HG02943 (cell line): Measurements from ENCODE around the gene ANKH.
"Not testable (repeated sequence)": the region's sequence is repeated elsewhere in the genome, so short reads cannot be mapped to it uniquely, and the experiment has no call there.

Experiments used
- ATAC-seq: cut with Tn5 transposase; IDR thresholded peaks from one replicate; pipeline ENCODE4 v1.9.1; 2021; ENCODE audit warnings: mild to moderate bottlenecking, low read depth, moderate library complexity; ENCODE audit not compliant: unreplicated experiment

ANKH gene

DNA sequence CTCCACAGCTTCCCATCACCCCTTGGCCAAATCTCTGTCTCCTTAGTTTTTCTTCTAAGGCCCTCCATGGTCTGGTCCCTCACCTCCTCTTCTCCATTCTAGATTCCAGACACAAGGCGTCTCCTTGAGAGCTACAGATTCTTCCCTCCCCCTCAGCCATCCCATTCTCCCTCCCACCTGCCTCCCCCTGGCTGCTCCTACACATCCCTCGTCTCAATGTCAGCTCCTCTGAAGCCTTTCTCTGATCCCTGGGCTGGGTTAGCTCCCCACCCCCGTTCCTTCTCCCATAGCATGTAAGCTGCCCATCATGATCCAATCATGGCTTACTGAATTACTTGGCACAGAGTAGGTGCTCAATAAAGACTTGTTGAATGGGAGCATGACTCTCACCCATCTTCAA is 69.0 kb downstream of the ANKH start:
- no peak for ATAC-seq

DNA sequence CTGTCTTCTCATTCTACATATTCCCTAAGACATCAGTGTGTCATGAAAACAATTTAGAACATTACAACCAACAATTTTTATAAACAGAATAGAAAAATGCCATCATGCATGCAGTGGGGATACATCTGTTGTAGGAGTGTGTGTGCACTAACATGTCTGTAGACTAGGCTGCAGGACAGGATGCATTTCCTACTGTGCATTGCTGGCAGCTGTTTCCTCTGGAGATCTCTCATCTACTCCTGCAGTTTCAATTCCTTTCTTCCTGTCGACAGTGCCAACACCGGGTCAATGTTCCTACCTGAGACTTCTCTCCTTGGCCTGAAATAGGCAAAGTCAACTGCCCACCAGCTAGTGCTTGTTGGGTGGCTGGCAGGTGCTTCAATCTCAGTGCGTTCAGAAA is 69.8 kb downstream of the ANKH start:
- ATAC-seq = no peak

DNA sequence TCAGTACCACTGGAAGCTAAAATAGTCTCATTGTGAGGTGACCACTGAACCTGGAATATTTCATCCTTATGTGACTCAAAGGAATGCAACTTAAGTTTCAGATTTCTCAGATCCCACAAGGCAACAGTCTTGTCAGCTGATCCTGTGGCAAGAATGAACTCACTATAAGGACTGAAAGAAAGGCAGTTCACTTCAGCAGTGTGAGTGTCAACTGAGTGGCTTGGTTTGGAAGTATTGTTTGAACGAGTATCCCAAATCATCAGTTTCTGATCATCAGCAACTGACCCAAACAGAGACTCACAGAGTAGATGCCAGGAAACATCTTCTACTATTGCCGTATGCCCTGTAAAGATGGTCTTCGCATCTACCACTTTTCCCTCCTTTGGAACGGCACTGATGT is 74.2 kb downstream of the ANKH start:
- not testable (repeated sequence) for ATAC-seq

DNA sequence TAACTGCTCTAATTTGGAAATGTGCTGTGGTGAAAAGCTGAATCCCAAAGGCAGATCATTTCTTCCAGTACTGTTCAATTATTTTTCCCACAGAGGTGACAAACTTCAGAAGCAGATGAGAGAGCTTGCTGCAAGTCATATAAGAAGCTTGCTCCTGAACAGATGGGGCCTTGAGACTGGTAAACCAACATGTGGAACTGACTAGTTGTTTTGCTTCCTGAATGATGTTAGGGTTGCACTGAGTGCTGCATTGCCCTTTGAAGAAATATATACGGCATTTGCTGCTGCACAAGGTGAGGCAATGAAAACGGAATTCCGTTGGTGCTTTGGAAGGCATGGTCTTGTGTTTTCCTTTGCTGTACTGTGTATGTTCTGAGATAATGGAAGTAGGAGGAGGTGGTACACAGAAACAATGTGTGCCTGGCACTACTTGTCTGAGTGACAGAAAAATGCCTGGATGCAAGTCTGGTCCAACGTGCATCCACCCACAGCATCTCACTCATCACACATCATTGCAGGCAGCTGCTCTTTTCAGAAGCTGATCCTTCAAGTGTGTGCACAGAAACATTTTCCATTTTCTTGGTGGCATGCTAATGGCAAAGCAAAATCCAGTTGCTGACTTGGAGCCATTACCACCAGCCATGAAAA is 76.9 kb downstream of the ANKH start:
- ATAC-seq = no peak

DNA sequence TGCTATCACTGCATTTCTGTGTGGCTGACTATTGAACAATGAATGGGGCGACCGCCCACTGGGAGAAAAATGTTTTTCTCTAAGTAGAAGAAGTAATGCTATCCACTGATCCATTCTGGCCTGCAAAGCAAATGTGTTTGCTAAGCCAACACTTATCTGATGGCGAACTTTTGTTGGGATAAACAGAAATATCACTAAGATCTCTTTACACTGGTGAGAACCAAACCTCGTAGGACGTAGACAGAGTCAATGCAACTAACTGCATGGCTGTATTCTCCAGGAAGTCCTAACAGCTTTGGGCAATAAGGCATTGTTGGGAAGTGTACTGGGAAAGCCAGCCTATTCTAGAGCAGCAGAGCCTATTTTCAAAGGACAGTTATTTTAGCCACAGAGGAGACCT is 77.7 kb downstream of the ANKH start:
- ATAC-seq = no peak

DNA sequence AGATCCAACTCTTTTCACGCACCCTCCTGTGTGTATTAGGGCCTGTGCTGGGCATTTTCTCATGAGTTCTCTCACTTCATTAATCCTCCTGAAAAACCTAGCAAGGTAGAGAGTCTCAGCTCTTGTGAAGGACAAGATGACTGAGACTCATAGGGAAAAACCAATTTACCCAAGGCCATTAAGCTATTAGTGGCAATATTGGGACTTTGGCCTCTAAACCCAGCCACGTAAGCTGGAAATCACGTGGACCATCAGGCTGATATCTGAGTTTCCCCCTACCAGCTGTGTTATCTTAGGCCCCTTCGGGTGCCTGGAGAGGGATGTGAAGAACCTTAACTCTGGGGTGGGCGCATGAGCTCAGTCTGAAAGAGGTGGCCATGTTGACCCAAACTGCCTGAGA is 80.7 kb downstream of the ANKH start:
- ATAC-seq = no peak

DNA sequence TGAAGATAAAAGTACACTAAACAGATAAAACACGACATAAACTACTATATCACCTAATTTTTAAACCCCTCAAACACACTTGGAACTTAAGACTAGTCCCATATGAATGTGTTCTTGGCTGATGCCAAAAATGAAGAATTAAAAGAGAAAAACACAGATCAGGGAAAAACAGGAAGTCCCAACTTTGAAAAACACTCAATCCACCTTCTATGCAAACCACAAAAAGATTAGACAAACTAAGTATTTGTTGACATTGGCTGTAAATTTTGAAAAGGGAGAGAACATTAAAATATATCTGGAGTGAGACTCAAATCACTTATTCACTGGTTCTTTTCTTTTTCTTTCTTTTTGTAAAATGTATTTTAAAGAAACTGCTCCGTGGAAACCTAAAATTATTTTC is 81.4 kb downstream of the ANKH start:
- no peak for ATAC-seq

DNA sequence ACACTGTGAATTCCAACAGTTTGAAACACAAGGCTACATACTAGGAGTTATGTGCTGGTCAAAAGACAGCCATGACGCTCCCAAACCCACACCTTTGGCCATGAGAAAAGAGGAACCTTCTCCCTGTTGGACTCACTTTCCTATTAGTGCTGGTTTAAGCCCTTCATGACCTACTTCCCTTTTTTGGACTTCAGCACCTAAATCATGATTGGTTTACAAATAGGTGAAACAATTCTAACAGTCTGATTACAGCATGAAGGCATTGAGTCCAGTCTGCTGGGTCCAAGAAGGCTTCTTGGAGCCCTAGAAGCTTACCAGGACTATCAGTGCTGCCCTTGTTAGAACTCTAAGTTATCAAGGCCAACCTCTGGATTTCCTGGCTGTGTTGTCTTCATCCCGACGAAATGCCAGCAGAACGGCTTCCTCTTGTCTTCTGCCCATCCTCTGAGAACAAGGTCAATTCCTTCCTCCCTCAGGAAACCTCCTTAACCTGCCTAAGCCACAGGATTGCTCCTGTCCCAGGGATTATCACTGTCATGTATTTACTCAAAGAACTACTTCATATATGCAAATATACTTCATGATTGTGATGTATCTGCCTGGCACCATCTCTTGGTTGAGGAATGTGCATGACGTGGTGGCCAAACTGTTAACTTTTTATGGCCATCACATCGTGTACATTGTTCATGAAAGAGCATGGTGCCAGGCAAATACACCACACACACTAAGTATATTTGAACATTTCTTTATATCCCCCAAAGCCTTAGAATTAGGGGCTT is 83.6 kb downstream of the ANKH start:
- ATAC-seq = no peak

DNA sequence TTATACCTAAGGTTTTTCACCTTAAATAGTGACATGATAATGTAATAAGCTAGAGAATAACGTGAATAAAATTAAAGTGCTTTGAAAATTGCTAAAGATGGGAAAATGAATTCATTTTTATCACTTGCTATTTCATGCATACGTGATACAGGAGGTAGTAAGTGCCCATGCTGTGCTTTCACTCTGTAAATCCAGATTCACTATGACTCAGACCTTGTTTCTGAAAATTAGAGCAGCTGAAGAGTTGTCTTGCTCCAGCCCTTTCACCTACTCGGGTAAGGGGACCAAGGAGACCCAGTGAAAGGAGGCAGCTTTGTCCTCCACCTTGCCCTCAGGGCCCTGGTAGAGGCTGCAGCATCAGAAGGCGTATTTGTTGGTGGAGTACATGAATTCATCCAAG is 87.9 kb downstream of the ANKH start:
- no peak for ATAC-seq

DNA sequence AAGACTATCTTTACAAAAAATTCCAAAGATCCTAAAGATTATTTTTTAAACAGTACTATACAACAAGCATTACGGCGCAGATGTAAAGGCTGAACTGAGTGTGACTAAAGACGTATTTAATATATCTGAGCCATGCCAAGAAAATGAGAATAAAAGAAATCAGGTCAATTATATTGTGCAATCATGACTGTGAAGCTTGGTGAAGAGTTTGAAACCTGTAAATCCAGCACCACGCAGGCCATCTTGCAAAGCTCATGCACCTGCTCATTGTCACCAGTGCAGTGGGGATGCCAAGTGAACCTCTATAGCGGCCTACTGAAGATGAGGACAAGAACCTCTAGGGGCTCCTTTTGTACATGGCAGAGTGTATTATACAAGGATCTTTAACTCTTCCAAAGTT is 89.0 kb downstream of the ANKH start:
- ATAC-seq = no peak

DNA sequence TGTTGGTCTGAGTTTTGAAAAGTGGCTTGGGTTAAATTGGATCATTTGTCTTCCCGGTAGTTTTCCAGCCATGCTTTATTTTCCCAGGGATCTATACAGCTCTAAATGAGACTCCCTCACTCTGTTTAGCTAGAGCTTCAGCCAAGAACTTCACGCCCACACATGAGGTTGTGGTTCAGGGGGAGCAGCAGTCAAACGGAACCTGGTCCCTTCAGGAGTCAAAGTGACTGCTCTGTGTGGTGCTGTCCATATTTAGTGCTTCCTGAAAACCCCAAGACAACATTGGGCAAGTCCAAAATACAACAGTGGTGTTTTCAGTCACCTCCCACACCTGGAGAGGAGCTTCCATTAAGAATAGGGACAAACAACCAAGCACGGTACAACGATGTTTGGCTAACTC is 90.5 kb downstream of the ANKH start:
- ATAC-seq = no peak

DNA sequence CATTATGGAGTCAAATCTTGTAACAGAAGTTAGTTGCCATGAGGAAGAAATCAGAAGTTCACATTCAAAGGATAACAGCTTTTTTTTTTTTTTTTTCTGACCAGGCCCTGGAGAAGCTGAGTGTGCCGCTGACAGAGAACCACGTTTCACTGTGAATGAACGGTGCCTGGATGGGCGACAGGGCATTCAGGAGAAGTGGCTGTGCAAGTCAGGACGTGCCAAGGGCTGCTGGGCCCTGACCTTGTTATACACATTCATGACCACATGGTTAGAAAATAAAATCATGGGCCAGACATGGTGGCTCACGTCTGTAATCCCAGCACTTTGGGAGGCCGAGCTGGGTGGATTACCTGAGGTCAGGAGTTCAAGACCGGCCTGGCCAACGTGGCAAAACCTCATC is 91.6 kb downstream of the ANKH start:
- no peak for ATAC-seq

DNA sequence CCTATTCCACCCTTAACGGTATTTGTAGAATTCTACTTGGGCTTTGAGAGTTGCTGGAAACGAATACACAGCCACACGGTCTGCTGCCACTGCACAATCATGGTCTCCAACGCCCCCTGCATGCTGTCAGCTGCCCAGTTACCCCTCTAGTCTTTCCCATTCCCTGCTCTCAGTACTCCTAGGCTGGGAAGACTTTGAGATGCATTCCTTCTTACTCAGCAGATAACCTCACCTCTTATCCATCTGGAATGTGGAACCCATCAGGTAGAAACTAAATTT is 92.8 kb downstream of the ANKH start:
- no peak for ATAC-seq

DNA sequence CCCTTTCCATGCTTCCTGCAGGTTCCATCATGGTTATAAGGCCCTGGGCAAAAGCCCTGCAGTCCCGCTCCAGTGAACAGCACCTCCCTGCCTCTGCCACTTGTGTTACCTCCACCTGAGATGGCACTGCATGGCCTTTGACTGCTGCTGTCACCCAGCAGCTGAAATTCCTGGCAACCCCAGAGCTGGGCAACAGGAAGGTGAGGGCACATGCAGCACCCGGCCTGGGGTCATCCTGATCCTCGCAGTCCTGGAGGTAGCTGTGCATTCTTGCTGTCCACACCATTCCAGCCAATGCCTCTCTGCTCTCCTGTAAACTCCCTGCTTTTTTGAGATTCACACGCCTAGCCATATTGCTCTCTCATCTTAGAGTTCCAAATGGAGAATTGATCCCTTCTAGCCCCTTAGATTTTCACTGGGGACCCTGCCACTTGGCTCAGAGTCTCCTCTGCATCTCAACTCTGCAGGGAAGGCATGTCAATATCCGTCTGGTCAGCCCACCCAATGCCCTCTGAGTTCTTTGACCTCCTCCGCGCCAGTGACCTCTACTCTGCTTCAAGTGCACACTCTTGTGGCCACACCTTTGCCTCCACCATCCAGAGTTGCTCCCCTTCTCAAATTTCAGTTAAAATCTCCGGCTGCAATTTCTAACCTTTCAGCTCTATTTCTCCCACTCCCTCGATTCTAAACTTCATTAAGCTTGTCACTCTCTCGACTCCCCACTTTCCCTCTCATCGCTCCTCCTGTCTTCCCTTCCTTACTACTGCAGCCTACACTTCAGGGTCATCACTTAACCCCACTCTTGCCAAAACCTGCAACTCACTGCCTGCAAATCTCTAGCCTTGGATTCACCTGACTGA is 93.4 kb downstream of the ANKH start:
- ATAC-seq = no peak

DNA sequence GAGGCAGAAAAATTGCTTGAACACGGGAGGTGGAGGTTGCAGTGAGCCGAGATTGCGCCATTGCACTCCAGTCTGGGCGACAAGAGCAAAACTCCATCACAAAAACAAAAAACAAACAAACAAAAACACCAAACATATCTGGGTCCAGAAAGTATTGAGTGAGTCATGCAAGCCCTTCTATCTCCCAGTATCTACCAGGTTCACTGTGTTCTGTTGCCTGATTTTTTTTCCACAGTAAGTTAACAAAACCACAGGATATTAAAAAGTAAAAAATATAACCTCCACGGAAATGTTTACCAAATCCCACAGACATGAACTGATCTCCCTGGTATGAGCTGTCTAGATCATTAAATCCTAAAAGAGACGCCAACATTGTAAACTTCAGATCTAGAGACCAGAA is 94.4 kb downstream of the ANKH start:
- ATAC-seq = no peak

DNA sequence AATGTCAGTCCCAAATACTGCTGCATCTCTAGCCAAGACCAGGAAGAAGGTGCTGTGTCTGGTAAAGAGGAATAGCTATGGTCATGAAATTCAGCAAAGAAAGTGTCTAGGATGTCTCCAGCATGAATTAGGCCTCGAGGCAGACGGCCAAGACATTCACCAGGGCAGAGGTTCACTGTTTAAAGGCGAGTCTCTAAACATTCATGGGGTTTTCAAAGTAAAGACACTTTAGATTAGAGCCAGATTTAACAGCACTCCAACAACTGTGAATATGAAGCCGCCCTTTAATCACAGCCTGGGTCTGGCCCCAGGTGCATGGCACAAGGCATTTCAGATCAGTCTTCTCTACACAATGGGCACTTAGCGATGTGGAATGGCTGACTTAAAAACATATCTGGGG is 95.0 kb downstream of the ANKH start:
- ATAC-seq = no peak

DNA sequence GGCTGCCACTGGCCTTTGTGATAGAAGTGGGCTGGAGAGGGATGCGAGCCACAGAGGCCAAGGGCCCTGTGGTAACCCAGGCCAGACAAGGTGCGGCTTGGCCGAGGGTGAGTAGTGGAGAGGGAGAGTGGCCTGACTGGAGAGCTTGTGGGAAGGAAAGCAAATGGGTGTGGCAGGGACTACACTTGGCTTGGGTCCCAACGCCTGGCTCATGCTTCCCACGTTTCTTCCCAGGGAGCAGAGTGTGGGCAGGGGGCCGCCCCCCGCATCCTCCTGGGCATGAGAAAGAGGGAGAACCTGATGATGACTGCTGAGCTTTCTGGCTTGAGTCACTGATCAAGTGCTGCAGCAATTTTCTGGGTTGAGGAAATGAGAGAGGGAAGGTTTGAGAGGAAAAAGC is 95.7 kb downstream of the ANKH start:
- ATAC-seq = no peak

DNA sequence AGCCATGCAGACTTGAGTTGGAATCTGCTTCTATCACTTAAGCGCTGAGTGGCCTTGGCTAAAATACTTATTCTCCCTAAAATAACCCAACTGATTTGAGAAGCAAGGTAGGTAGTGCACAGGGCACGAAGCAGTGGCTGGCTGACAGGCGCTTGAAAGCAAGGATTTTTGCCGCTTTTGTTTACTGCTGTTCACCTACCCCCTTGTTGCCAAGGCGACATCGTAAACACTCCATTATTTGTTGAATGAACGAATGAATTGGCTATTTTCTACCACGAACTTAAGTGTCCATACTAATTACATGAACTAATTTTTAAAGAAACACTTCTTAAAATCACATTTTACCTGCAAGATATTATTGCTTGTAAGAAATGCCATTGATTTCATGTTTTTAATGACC is 98.0 kb downstream of the ANKH start:
- ATAC-seq = no peak

DNA sequence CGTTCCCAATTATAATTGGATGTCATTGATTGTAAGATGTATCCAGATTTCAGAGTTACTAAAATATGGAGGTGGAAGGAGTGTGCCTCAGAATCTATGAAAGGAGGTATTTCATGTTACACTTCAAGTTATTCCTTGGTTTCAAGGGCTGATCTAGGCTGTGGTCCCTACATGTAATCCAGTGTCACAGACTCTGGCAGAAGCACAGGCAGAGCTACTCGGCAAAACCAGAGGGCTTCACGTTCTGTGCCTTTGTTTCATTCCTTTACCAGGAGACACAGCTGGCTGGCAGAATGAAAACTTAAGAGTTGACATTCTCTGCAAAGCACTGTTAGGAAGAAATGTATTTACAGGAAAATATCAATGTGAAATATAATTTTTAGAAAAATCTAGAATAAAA is 99.6 kb downstream of the ANKH start:
- ATAC-seq = no peak

DNA sequence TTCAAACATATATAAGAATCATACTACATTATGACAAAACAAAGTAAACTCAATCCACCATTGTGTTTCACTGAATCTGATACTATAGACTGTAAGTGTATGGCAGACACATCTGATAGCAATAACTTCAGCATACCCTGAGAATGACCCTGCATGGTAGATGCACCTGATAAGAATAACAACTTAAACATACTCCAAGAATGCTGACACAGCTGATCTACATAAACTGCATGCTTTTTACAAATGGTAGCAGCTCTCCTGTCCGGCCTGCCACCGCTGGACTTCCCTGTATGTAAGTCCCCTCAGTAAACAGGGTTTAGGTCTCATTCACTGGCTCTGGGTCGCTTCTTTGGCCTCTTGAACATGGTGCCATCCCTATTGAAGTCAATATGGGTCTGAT is 100.4 kb downstream of the ANKH start:
- no peak for ATAC-seq

DNA sequence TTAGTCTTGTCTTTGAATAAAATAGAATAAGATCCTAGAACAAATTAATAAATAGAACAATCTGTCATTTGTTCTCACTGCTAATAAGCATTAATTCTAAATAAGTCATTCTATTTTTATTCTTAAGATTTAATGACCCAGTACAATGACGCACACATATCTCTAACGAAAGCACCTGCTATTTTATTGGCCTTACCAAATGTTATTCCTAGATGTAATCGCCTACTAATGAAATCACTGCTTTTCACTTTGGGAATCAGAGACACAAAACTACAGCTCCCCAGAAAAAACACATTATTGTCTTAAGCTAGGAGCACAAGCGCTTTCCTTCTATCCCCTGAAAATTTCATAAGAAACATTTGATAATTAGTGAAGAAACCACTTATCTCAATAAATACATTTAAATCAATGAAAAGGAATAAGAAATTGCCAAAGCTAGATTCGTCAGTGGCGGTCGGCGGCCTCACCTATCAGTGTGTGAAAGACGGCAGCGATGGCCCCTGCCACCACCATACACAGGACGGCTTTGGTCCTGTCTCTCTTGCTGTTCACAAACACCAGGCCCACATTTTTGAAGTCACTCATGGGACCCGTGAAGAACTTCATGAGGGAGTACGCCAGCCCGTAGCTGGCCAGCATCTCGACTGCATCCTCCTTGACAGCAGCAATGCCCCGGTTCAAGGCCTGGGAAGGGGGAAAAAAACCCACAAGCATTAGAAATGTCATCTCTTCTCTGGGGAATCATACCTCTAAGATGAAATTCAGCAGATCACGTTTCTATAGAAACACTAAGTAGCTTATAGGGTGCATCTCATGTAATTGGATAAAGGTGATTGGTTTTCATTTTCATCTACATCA is 102.8 kb downstream of the ANKH start:
- no peak for ATAC-seq
